ENCODE results near the gene CENPE.

GRCh38 chr4:103095080-103095479 is 103.1 kb downstream of the CENPE start:
- TF ChIP-seq CTCF (IDR thresholded peaks at IDR 0.05): no peak
- TF ChIP-seq EZH2 (IDR thresholded peaks at IDR 0.05; ENCODE audit: borderline replicate concordance, insufficient read depth, low read depth, low read length, poor library complexity, severe bottlenecking): no peak

Measured in B cell (primary cell).